HepG2 (cell line): Measurements from ENCODE around the gene IL6R. TPM values are rescaled to one million over a fixed set of nuclear protein-coding genes. Genes with fewer than 3 reads are reported as not detected.

Experiments
- ATAC-seq: fragments of 200-7000 bp; cut with Tn5 transposase; 3 replicates; pipeline ENCODE4 v1.9.1; 2020; ENCODE audit warnings: mild to moderate bottlenecking, moderate library complexity
- BruUV-seq: library from RNA; stranded (reverse); fragments of 400-500 nt; replicated peaks from 2 replicates; lab custom pipeline; 2021; lab: Mats Ljungman, UMichigan
- CTCF ChIA-PET: fragments of 300-600 bp; formaldehyde crosslinking; extraction: SDS; loops from one replicate; lab custom pipeline; 2021; ENCODE audit warnings: low total read pairs, inconsistent platforms, low intra/inter-chr PET ratio; lab: Yijun Ruan, JAX
- POLR2A ChIA-PET: fragments of 350-600 bp; sonication (Branson Sonifier 250); formaldehyde crosslinking; loops from one replicate; lab custom pipeline; 2020; ENCODE audit warnings: antibody characterized with exemption, inconsistent platforms; lab: Yijun Ruan, JAX
- DNase-seq: peaks from one replicate; pipeline ENCODE4 v3.0.0-alpha.2; 2015; ENCODE audit warnings: low spot score
- FAIRE-seq: peaks from 3 replicates; lab custom pipeline; 2011; peaks lifted over from hg19 to GRCh38; lab: Jason Lieb, UNC
- H2AFZ ChIP-seq: one replicate; pipeline ENCODE4 v1.6.1; 2011; ENCODE audit warnings: low read length, inconsistent platforms
- H3K27ac ChIP-seq: fragments of 300-600 bp; 3 replicates; pipeline ENCODE4 v1.8.0; 2011; ENCODE audit warnings: mixed run types, mild to moderate bottlenecking, mixed read lengths, low read length, inconsistent platforms; ENCODE audit not compliant: insufficient read depth; ENCODE audit errors: extremely low read length
- H3K27me3 ChIP-seq, 2 experiments: fragments of 200-600 bp in 1 of 2; 2 replicates in 1 of 2; 3 replicates in 1 of 2; pipeline versions ENCODE4 v1.6.0 to v1.8.0; 2011; ENCODE audit warnings: low read length in 2 of 2, mild to moderate bottlenecking in 2 of 2, moderate library complexity in 2 of 2, inconsistent platforms in 1 of 2; ENCODE audit not compliant: insufficient read depth in 2 of 2, control insufficient read depth in 1 of 2
- H3K36me3 ChIP-seq, 2 experiments: fragments of 200-600 bp in 1 of 2; replicated peaks in 1 of 2; 2 replicates in 1 of 2; 3 replicates in 1 of 2; pipeline versions ENCODE4 v1.5.1 to v1.8.0; 2011; ENCODE audit warnings: low read length in 2 of 2, inconsistent platforms in 1 of 2; ENCODE audit not compliant: insufficient read depth in 2 of 2, control insufficient read depth in 1 of 2
- H3K4me1 ChIP-seq: 2 replicates; pipeline ENCODE4 v1.5.1; 2012; ENCODE audit warnings: low read length, inconsistent platforms; ENCODE audit not compliant: insufficient read depth
- H3K4me2 ChIP-seq: 2 replicates; pipeline ENCODE4 v1.6.0; 2011; ENCODE audit warnings: low read depth, low read length, inconsistent platforms
- H3K4me3 ChIP-seq, 3 experiments: fragments of 200-600 bp in 1 of 3; sonication (generic), shearing (Covaris generic) in 1 of 3; replicated peaks in 1 of 3; 2 replicates each; pipeline ENCODE4 v1.5.1; 2011 to 2016; ENCODE audit warnings: low read length in 3 of 3, inconsistent platforms in 2 of 3, low read depth in 2 of 3, mild to moderate bottlenecking in 2 of 3, control low read depth in 1 of 3, mixed read lengths in 1 of 3; ENCODE audit not compliant: insufficient read depth in 1 of 3
- H3K79me2 ChIP-seq: one replicate; pipeline ENCODE4 v1.6.1; 2011; ENCODE audit warnings: low read length, inconsistent platforms; ENCODE audit not compliant: insufficient read depth
- H3K9ac ChIP-seq: 2 replicates; pipeline ENCODE4 v1.6.0; 2011; ENCODE audit warnings: mild to moderate bottlenecking, low read depth, low read length, inconsistent platforms; ENCODE audit not compliant: insufficient read depth
- H3K9me3 ChIP-seq: 2 replicates; pipeline ENCODE4 v1.5.1; 2012; ENCODE audit warnings: mild to moderate bottlenecking, low read length
- H4K20me1 ChIP-seq: 2 replicates; pipeline ENCODE4 v1.6.0; 2011; ENCODE audit warnings: inconsistent platforms, mild to moderate bottlenecking, low read length, moderate library complexity; ENCODE audit not compliant: insufficient read depth
- BRCA1 ChIP-seq: sonication (generic); formaldehyde crosslinking; IDR thresholded peaks from 2 replicates; pipeline ENCODE4 v1.4.0; 2020; ENCODE audit warnings: missing genetic modification reagents
- MIER2 ChIP-seq: IDR thresholded peaks from 2 replicates; pipeline ENCODE4 v1.6.1; 2016; ENCODE audit warnings: missing biosample characterization, missing genetic modification reagents
- NFIC ChIP-seq: IDR thresholded peaks from 2 replicates; pipeline ENCODE4 v1.6.1; 2012; ENCODE audit warnings: mild to moderate bottlenecking, low read length, inconsistent platforms
- PAX8 ChIP-seq: sonication (generic); formaldehyde crosslinking; IDR thresholded peaks from 2 replicates; pipeline ENCODE4 v1.8.0; 2022; ENCODE audit warnings: mild to moderate bottlenecking, missing genetic modification reagents, borderline replicate concordance
- PTBP1 ChIP-seq: fragments of 200-400 bp; formaldehyde crosslinking; IDR thresholded peaks from 2 replicates; pipeline ENCODE4 v1.6.1; 2018; ENCODE audit warnings: low read length, low read depth; ENCODE audit not compliant: poor library complexity, severe bottlenecking
- ZNF253 ChIP-seq: sonication (generic); formaldehyde crosslinking; IDR thresholded peaks from 2 replicates; pipeline ENCODE4 v1.8.0; 2022; ENCODE audit warnings: mild to moderate bottlenecking, missing genetic modification reagents, borderline replicate concordance
- ZNF670 ChIP-seq: sonication (generic); formaldehyde crosslinking; IDR thresholded peaks from 2 replicates; pipeline ENCODE4 v1.8.0; 2022; ENCODE audit warnings: mild to moderate bottlenecking, missing genetic modification reagents, borderline replicate concordance
- WGBS: methylation state at CpG from one replicate; pipeline ENCODE4 v1.1.6; 2017; ENCODE audit warnings: low lambda C conversion rate; 5-methylcytosine and 5-hydroxymethylcytosine counted together
- in situ Hi-C: cut with HindIII; loops from 2 replicates; pipeline ENCODE4 v1.10.0; 2017; ENCODE audit warnings: low pct_unique_long_range_greater_than_20kb; ENCODE audit not compliant: extremely low pct_ligation_motif_present
- intact Hi-C: fragments of 100-400 bp; cut with micrococcal nuclease; formaldehyde crosslinking; loops from one replicate; pipeline ENCODE4 v1.10.0; 2022; ENCODE audit not compliant: unreplicated experiment
- polyA plus RNA-seq, 8 experiments: library from polyadenylated mRNA; depleted of rRNA in 3 of 8; stranded (reverse) in 7 of 8; unstranded in 1 of 8; fragments of >200 nt; fragmentation: Illumina TruSeq in 4 of 8; extraction: Trizol in 4 of 8; gene quantifications; 2 replicates each; pipeline versions ENCODE4 v1.2.1 to v1.2.3, GENCODE V29; 2011 to 2016; ENCODE audit warnings: low read depth in 4 of 8, missing spikeins in 1 of 8, mixed read lengths in 1 of 8; ENCODE audit not compliant: insufficient read depth in 1 of 8
- total RNA-seq, 5 experiments: library from RNA; depleted of rRNA; stranded (reverse); fragments of >200 nt; fragmentation: Illumina TruSeq; extraction: Trizol; gene quantifications; 2 replicates each; pipeline ENCODE4 v1.2.3, GENCODE V29; 2016; ENCODE audit warnings: low read depth in 1 of 5
- TF ChIP-seq, protein P1 (sequence below): sonication (generic); formaldehyde crosslinking; IDR thresholded peaks from 2 replicates; pipeline ENCODE4 v1.9.0; 2021; ENCODE audit warnings: missing genetic modification reagents, mild to moderate bottlenecking, borderline replicate concordance
- TF ChIP-seq, protein P2 (sequence below): sonication (generic); formaldehyde crosslinking; IDR thresholded peaks from 2 replicates; pipeline ENCODE4 v1.5.0; 2020; ENCODE audit warnings: missing genetic modification reagents
- TF ChIP-seq, protein P3 (sequence below): sonication (generic); formaldehyde crosslinking; IDR thresholded peaks from 2 replicates; pipeline ENCODE4 v1.8.0; 2022; ENCODE audit warnings: missing genetic modification reagents, mild to moderate bottlenecking, moderate library complexity, borderline replicate concordance

IL6R gene
- total and polyA plus RNA-seq, 2 of the 13 experiments (the other 11 are each of a cell fraction or from before 2014, with no cell fraction given), result 5.0 to 24.5 TPM

DNA sequence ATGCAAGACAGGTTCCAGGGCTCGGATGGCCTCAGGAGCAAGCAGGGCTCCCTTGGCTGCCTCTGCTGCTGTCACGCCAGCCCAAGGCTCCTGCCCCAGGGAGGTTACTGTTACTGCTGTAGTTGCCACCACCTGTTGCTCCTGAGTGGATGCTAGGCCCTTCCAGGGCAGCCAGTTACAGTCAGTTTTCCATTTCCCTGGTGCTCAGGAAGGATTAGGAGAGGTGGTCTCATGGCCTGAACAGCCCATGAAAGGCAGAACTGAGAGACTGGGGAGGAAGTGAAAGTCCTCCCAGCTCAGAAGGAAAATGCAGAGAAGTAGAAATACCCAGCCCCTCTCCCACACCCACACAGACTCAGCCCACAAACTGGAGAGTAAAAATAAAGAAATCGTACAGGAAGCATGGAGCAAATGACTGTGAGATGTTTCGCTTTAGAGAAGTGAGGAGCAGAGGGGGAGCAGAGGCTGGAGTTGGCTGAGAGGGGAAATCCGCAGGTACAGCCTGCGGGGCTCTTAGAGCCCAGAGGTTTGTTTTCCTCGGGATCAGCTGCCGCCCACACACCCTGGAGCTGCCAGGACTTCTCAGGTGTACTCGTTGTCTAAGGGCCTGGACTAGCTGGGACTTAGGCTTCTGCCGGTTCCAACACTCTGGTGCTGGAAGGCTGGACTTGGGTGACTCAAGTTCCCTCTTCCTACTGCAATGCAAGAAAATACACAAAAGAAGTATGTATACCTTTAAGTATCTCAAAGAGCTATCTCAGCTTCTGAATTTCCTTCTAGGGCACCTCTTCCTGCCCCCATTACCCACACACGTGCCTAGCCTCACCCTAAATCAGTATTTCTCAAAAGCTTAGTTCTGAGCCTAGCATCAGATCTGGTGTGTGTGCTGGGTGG lies 2.3 kb downstream of the IL6R start:
- ATAC-seq (no peak), FAIRE-seq (no peak), DNase-seq (no peak)
- Histone ChIP-seq H3K27me3 (peaks cover 0 to 22% of the 10 kb centered on the region in 2 experiments; a peak in 3 of 5 replicates), H3K79me2 (no peaks in the 10 kb centered on the region), H4K20me1 (no peaks in the 10 kb centered on the region), H2AFZ (no peak overlapping the region), H3K4me1 (peaks cover 87% of the 10 kb centered on the region), H3K27ac (no peak overlapping the region), H3K36me3 (no peaks in the 10 kb centered on the region), H3K4me3 (peak overlapping the region; percentile 8 to 89 (median 14); a peak in 2 of 6 replicates), H3K9me3 (no peaks in the 10 kb centered on the region), H3K9ac (peak overlapping the region; percentile 44), H3K4me2 (peak overlapping the region; percentile 96)
- 34% methylated on average over 9 of the region's 11 CpGs for WGBS
- BruUV-seq, result no TSS peak
- in situ Hi-C loops (no loop called here), intact Hi-C loops (loop anchor here (2.0 to 10.0 kb wide), 2 partner anchors 21 to 53 kb away; no protein-coding TSS in a partner anchor)
- TF ChIP-seq NFIC, result 0 out of 2 replicates have a peak, but pooled peaks have one; percentile 6
- TF ChIP-seq, protein P1, sequence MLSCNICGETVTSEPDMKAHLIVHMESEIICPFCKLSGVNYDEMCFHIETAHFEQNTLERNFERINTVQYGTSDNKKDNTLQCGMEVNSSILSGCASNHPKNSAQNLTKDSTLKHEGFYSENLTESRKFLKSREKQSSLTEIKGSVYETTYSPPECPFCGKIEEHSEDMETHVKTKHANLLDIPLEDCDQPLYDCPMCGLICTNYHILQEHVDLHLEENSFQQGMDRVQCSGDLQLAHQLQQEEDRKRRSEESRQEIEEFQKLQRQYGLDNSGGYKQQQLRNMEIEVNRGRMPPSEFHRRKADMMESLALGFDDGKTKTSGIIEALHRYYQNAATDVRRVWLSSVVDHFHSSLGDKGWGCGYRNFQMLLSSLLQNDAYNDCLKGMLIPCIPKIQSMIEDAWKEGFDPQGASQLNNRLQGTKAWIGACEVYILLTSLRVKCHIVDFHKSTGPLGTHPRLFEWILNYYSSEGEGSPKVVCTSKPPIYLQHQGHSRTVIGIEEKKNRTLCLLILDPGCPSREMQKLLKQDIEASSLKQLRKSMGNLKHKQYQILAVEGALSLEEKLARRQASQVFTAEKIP, result no peak
- POLR2A ChIA-PET, result interaction anchor here (0.8 to 8.9 kb wide), 4 partner anchors 10 to 81 kb away, joined by 3 to 146 read pairs (median 7); no protein-coding TSS in a partner anchor
- CTCF ChIA-PET, result no interaction called here

DNA sequence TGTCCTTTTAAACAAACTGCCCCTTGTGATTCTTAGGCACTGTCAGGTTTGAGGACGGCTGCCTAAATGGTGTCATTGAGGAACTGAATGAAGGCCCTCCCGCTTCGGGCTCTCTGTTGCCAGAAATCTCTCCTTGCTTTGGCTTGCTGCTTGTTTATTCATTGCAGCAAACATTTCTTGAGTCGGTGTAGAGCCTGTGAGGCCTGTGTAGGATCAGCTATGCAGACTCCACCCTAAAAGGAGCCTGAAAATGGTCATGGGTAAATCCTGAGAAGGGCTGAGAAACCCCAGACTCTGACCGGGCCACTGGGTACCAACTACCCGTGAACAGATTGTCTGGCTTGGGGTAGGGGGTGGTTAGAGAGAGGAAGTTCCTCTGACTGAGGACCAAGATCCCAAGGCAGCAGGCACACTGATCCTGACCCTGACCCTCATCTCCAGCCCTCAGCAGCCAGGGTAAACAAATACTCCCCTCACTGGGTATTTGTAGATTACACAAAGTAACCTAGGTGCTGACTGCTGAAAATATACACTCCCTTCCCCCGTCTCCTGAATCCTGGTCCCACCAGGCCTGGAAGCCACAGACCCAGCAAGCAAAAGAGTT lies 3.1 kb downstream of the IL6R start:
- ATAC-seq, result peak; percentile 31
- peak overlapping the region; percentile 44 for H3K9ac ChIP-seq
- TF ChIP-seq BRCA1 (CRISPR knock-in tag) (no peak), MIER2 (CRISPR knock-in tag) (no peak), ZNF670 (CRISPR knock-in tag) (no peak), ZNF253 (CRISPR knock-in tag) (no peak), PAX8 (no peak), PTBP1 (no peak)
- TF ChIP-seq, protein P2, sequence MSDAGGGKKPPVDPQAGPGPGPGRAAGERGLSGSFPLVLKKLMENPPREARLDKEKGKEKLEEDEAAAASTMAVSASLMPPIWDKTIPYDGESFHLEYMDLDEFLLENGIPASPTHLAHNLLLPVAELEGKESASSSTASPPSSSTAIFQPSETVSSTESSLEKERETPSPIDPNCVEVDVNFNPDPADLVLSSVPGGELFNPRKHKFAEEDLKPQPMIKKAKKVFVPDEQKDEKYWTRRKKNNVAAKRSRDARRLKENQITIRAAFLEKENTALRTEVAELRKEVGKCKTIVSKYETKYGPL (CRISPR knock-in tag), result no peak
- TF ChIP-seq, protein P3, sequence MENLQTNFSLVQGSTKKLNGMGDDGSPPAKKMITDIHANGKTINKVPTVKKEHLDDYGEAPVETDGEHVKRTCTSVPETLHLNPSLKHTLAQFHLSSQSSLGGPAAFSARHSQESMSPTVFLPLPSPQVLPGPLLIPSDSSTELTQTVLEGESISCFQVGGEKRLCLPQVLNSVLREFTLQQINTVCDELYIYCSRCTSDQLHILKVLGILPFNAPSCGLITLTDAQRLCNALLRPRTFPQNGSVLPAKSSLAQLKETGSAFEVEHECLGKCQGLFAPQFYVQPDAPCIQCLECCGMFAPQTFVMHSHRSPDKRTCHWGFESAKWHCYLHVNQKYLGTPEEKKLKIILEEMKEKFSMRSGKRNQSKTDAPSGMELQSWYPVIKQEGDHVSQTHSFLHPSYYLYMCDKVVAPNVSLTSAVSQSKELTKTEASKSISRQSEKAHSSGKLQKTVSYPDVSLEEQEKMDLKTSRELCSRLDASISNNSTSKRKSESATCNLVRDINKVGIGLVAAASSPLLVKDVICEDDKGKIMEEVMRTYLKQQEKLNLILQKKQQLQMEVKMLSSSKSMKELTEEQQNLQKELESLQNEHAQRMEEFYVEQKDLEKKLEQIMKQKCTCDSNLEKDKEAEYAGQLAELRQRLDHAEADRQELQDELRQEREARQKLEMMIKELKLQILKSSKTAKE, result peak; percentile 76; the same call in 1 of the 2 replicates

More for the DNA sequence above, 3.1 kb downstream of the IL6R start:
- peak; percentile 56 for FAIRE-seq
- ChIA-PET CTCF (no interaction called here), POLR2A (interaction anchor here (0.8 to 8.9 kb wide), 3 partner anchors 10 to 82 kb away, joined by 3 to 146 read pairs (median 3); no protein-coding TSS in a partner anchor)
- Histone ChIP-seq H3K27me3 (peaks cover 0 to 22% of the 10 kb centered on the region in 2 experiments; a peak in 3 of 5 replicates), H3K4me2 (peak overlapping the region; percentile 96), H3K4me1 (peaks cover 89% of the 10 kb centered on the region), H2AFZ (no peak overlapping the region), H3K4me3 (peak overlapping the region; percentile 3 to 89 (median 8); a peak in 3 of 6 replicates), H3K27ac (peak overlapping the region; percentile 38), H3K36me3 (no peaks in the 10 kb centered on the region), H3K79me2 (no peaks in the 10 kb centered on the region), H4K20me1 (no peaks in the 10 kb centered on the region), H3K9me3 (no peaks in the 10 kb centered on the region)
- DNase-seq, result peak; percentile 74
- no TSS peak for BruUV-seq
- intact Hi-C loops (loop anchor here (10.0 kb wide), 1 partner anchor 53 kb away; no protein-coding TSS in a partner anchor), in situ Hi-C loops (no loop called here)
- 17% methylated on average over 7 of the region's 7 CpGs for WGBS
